Measurements from ENCODE around the gene UGDH.

Gene UGDH

GRCh38 chr4:39476187-39476895, 50.9 kb downstream of the UGDH start:
- no peak overlapping the region for H3K27ac ChIP-seq (ENCODE audit: extremely low read depth, low read depth, low read length)
- H3K36me3 ChIP-seq (ENCODE audit: control insufficient read depth in 2 of 2, insufficient read depth in 1 of 2, low read length in 2 of 2): peaks cover 0 to 24% of the 10 kb centered on the region in 2 experiments; a peak in 2 of 3 replicates
- TF ChIP-seq ZBTB49 (tag by site-specific recombination; IDR thresholded peaks at IDR 0.05; ENCODE audit: low read depth) (no peak), CTCF (tag by site-specific recombination; IDR thresholded peaks at IDR 0.05) (no peak), ZBTB17 (tag by site-specific recombination; IDR thresholded peaks at IDR 0.05) (no peak), ZNF423 (tag by site-specific recombination; IDR thresholded peaks at IDR 0.05) (no peak), ZNF501 (tag by site-specific recombination; IDR thresholded peaks at IDR 0.05) (no peak), AEBP2 (tag by site-specific recombination; IDR thresholded peaks at IDR 0.05; ENCODE audit: borderline replicate concordance) (no peak), ZNF391 (tag by site-specific recombination; IDR thresholded peaks at IDR 0.05; ENCODE audit: borderline replicate concordance, low read depth) (no peak), ZEB2 (tag by site-specific recombination; IDR thresholded peaks at IDR 0.05) (no peak), ZNF626 (tag by site-specific recombination; IDR thresholded peaks at IDR 0.05) (no peak), ZNF184 (tag by site-specific recombination; IDR thresholded peaks at IDR 0.05) (no peak), ZNF239 (tag by site-specific recombination; IDR thresholded peaks at IDR 0.05) (no peak), ZBTB21 (tag by site-specific recombination; IDR thresholded peaks at IDR 0.05) (no peak), ZBTB20 (tag by site-specific recombination; IDR thresholded peaks at IDR 0.05) (no peak), ZNF704 (tag by site-specific recombination; IDR thresholded peaks at IDR 0.05) (no peak), KLF17 (tag by site-specific recombination; IDR thresholded peaks at IDR 0.05) (no peak), ZNF274 (IDR thresholded peaks at IDR 0.05; ENCODE audit: low read length) (no peak), ZNF274 (tag by site-specific recombination; IDR thresholded peaks at IDR 0.05; ENCODE audit: borderline replicate concordance) (no peak), ZNF37A (tag by site-specific recombination; IDR thresholded peaks at IDR 0.05) (no peak), ZNF530 (tag by site-specific recombination; IDR thresholded peaks at IDR 0.05; ENCODE audit: low read depth) (no peak)
- no peak overlapping the region for H3K4me3 ChIP-seq (ENCODE audit: low read depth, low read length)
- no peaks in the 10 kb centered on the region for H3K4me1 ChIP-seq (ENCODE audit: control insufficient read depth, insufficient read depth, low read length)
- POLR2A ChIA-PET: no interaction called here
- CTCF ChIA-PET: interaction anchor here (0.7 kb wide), 1 partner anchor 115 kb away, joined by 3 read pairs; no protein-coding TSS in a partner anchor
- no peaks in the 10 kb centered on the region for H3K9me3 ChIP-seq (ENCODE audit: control insufficient read depth, insufficient read depth, low read depth, low read length)
